ENCODE measurements around the gene CDC5L.

- TF ChIP-seq CTCF (IDR thresholded peaks at IDR 0.05) (no peak), POLR2A (IDR thresholded peaks at IDR 0.05) (no peak)
Measured at GRCh38 chr6:44439270-44440045, 52.0 kb downstream of the CDC5L start.

Data from heart left ventricle (tissue), 13 donors.